ENCODE data around the gene NDUFS7.
"Not testable (repeated sequence)": the region's sequence is repeated elsewhere in the genome, so short reads cannot be mapped to it uniquely, and the experiment has no call there.

Gene NDUFS7

DNA sequence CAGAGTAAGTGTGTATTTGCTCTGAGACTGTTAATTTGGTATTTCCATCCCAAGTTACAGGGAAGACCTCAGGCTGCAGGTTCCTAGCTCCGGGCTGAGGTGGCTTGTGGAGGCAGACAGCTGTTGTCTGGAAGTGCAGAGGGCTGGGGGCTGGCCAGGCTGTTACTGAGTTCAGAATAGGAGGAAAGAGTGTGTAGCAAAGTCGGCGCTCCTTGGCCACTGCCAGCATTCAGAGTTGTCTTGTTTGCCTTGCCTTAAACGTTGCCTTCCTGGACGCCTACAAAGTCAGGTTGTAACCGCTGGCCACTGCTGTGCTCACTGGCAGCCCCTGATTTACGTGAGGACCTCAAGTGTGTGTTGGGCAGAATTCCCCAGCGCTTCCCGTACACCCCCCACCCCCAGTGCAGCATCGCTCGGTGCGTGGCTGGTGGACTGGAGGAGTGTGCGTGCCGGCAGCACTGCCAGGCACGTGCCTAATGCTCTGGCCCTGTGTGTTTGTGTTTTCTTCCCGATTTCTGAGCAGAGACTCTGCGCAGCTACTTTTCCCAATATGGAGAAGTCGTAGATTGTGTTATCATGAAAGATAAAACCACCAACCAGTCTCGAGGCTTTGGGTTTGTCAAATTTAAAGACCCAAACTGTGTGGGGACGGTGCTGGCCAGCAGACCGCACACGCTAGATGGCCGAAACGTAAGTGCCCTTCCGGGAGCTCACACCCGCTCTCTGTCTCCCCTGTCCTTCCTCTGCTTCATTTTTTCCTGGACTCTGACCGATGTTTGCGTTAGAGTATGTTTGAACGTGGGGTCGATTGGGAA, 34.2 kb downstream of the NDUFS7 start:
- no peak overlapping the region for H3K27ac ChIP-seq (ENCODE audit: low read depth, low read length)

DNA sequence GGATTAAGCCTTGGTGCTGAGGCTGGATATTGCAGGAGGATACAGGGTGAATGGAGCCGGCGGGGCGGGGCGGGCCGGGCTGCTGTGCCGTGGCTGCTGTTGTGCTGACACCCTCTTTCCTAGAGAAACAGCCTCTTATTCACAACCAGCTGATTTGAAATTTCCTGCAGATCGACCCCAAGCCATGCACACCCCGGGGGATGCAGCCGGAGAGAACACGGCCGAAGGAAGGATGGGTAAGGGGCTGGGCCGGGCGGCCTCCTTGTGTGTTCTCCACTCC, 34.7 kb downstream of the NDUFS7 start:
- Histone ChIP-seq H4K12ac (ENCODE audit: low read depth, low read length) (no peak overlapping the region), H2BK5ac (ENCODE audit: low read depth, low read length, poor library complexity) (no peak overlapping the region), H3K9me3 (ENCODE audit: insufficient read depth, low read depth, low read length) (peaks cover 4% of the 10 kb centered on the region), H3K14ac (ENCODE audit: low read length) (no peak overlapping the region), H3K18ac (ENCODE audit: low read length) (no peak overlapping the region), H3K79me1 (ENCODE audit: low read length) (no peaks in the 10 kb centered on the region), H2BK12ac (ENCODE audit: low read length) (no peak overlapping the region), H3K4me3 (ENCODE audit: low read depth, low read length) (no peak overlapping the region), H3K27me3 (ENCODE audit: insufficient read depth, low read length) (no peaks in the 10 kb centered on the region), H2BK120ac (ENCODE audit: insufficient read depth, low read length, poor library complexity) (no peak overlapping the region), H2AK5ac (ENCODE audit: low read length) (no peak overlapping the region), H3K4ac (ENCODE audit: low read depth, low read length) (peak overlapping the region; percentile 27), H3K36me3 (ENCODE audit: control insufficient read depth in 1 of 2, insufficient read depth in 2 of 2, low read length in 2 of 2) (peaks cover 70 to 72% of the 10 kb centered on the region in 2 experiments), H2AFZ (ENCODE audit: insufficient read depth, low read length, poor library complexity) (no peak overlapping the region), H3K27ac (ENCODE audit: low read depth, low read length) (no peak overlapping the region), H3K4me2 (ENCODE audit: low read length) (no peak overlapping the region), H3K23ac (ENCODE audit: low read length) (no peak overlapping the region), H3K79me2 (ENCODE audit: control insufficient read depth, insufficient read depth, low read length, poor library complexity) (peaks cover 21% of the 10 kb centered on the region), H4K91ac (ENCODE audit: low read depth, low read length) (no peak overlapping the region), H4K8ac (ENCODE audit: low read depth, low read length) (no peak overlapping the region), H3K9ac (ENCODE audit: low read length) (no peak overlapping the region), H3K4me1 (ENCODE audit: control insufficient read depth in 1 of 2, insufficient read depth in 2 of 2, low read length in 2 of 2) (peaks cover 15 to 18% of the 10 kb centered on the region in 2 experiments)
- DNase-seq: no peak
- WGBS (ENCODE audit: extremely low coverage, insufficient coverage, insufficient read length): no CpG with 5 or more reads among the region's 13 CpGs

More for the DNA sequence above, 34.2 kb downstream of the NDUFS7 start:
- Histone ChIP-seq H3K79me2 (ENCODE audit: control insufficient read depth, insufficient read depth, low read length, poor library complexity) (peaks cover 24% of the 10 kb centered on the region), H3K27me3 (ENCODE audit: insufficient read depth, low read length) (no peaks in the 10 kb centered on the region), H3K18ac (ENCODE audit: low read length) (no peak overlapping the region), H4K12ac (ENCODE audit: low read depth, low read length) (no peak overlapping the region), H3K23ac (ENCODE audit: low read length) (no peak overlapping the region), H2BK12ac (ENCODE audit: low read length) (no peak overlapping the region), H3K9ac (ENCODE audit: low read length) (no peak overlapping the region), H3K4me1 (ENCODE audit: control insufficient read depth in 1 of 2, insufficient read depth in 2 of 2, low read length in 2 of 2) (peaks cover 15 to 18% of the 10 kb centered on the region in 2 experiments), H2BK5ac (ENCODE audit: low read depth, low read length, poor library complexity) (no peak overlapping the region), H3K14ac (ENCODE audit: low read length) (no peak overlapping the region), H3K4ac (ENCODE audit: low read depth, low read length) (peak overlapping the region; percentile 9), H3K4me2 (ENCODE audit: low read length) (no peak overlapping the region), H2AFZ (ENCODE audit: insufficient read depth, low read length, poor library complexity) (no peak overlapping the region), H3K4me3 (ENCODE audit: low read depth, low read length) (no peak overlapping the region), H2AK5ac (ENCODE audit: low read length) (no peak overlapping the region), H2BK120ac (ENCODE audit: insufficient read depth, low read length, poor library complexity) (no peak overlapping the region), H3K36me3 (ENCODE audit: control insufficient read depth in 1 of 2, insufficient read depth in 2 of 2, low read length in 2 of 2) (peaks cover 71 to 73% of the 10 kb centered on the region in 2 experiments), H4K8ac (ENCODE audit: low read depth, low read length) (no peak overlapping the region), H4K91ac (ENCODE audit: low read depth, low read length) (no peak overlapping the region), H3K79me1 (ENCODE audit: low read length) (no peaks in the 10 kb centered on the region), H3K9me3 (ENCODE audit: insufficient read depth, low read depth, low read length) (peaks cover 2% of the 10 kb centered on the region)
- DNase-seq: no peak
- no CpG with 5 or more reads among the region's 30 CpGs for WGBS (ENCODE audit: extremely low coverage, insufficient coverage, insufficient read length)

DNA sequence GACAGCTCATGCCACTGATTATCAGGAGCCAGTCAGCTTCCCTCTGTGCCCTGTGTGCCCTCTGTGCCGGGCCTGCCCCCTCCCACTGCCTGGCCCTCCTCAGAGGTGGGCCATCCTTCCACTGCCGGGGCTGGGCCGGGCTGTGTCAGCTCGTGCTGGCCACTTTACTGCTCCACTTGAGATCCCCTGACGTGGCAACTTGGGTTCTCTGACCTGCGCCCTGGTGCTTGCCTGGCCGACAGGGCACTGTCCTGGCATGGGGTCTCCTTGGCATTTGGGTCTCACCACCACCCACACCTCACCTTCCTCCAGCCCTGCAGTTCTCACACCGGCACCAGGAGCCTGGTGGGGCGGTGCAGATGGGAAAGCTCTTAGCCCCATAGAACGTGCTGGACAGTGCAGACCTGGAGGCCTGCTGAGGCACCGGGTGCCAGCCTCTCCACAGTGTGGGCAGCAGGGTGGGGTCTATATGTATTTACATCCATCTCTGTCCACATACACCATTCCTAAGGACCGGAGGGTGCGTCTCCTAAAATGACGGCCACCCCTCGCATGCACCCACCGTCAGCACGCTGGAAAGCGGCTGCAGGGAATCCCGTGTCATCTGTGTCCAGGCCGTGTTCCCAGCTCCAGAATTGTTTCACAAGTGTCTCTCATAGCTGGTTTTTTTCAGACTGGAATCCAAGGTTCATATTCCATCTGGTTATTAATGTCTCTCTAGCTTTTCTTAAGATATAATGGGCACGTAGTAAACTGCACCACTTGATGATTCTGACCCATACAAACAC, 35.4 kb downstream of the NDUFS7 start:
- no peak overlapping the region for H2AFZ ChIP-seq (ENCODE audit: insufficient read depth, low read length, poor library complexity)
- no peak overlapping the region for H2BK12ac ChIP-seq (ENCODE audit: low read length)
- no peak overlapping the region for H3K18ac ChIP-seq (ENCODE audit: low read length)
- H3K14ac ChIP-seq (ENCODE audit: low read length): no peak overlapping the region
- H3K9me3 ChIP-seq (ENCODE audit: insufficient read depth, low read depth, low read length): peaks cover 4% of the 10 kb centered on the region
- H3K79me1 ChIP-seq (ENCODE audit: low read length): no peaks in the 10 kb centered on the region
- no peak for DNase-seq
- H2BK5ac ChIP-seq (ENCODE audit: low read depth, low read length, poor library complexity): no peak overlapping the region
- H3K23ac ChIP-seq (ENCODE audit: low read length): no peak overlapping the region
- peak overlapping the region; percentile 27 for H3K4ac ChIP-seq (ENCODE audit: low read depth, low read length)
- H2AK5ac ChIP-seq (ENCODE audit: low read length): no peak overlapping the region
- no peak overlapping the region for H4K8ac ChIP-seq (ENCODE audit: low read depth, low read length)
- no peak overlapping the region for H3K4me2 ChIP-seq (ENCODE audit: low read length)
- H3K79me2 ChIP-seq (ENCODE audit: control insufficient read depth, insufficient read depth, low read length, poor library complexity): peaks cover 21% of the 10 kb centered on the region
- H4K91ac ChIP-seq (ENCODE audit: low read depth, low read length): no peak overlapping the region
- no peak overlapping the region for H4K12ac ChIP-seq (ENCODE audit: low read depth, low read length)
- no peak overlapping the region for H3K27ac ChIP-seq (ENCODE audit: low read depth, low read length)
- H3K27me3 ChIP-seq (ENCODE audit: insufficient read depth, low read length): no peaks in the 10 kb centered on the region
- no CpG with 5 or more reads among the region's 21 CpGs for WGBS (ENCODE audit: extremely low coverage, insufficient coverage, insufficient read length)
- no peak overlapping the region for H3K4me3 ChIP-seq (ENCODE audit: low read depth, low read length)
- H3K9ac ChIP-seq (ENCODE audit: low read length): no peak overlapping the region
- peaks cover 15 to 18% of the 10 kb centered on the region in 2 experiments for H3K4me1 ChIP-seq (ENCODE audit: control insufficient read depth in 1 of 2, insufficient read depth in 2 of 2, low read length in 2 of 2)
- H2BK120ac ChIP-seq (ENCODE audit: insufficient read depth, low read length, poor library complexity): no peak overlapping the region
- H3K36me3 ChIP-seq (ENCODE audit: control insufficient read depth in 1 of 2, insufficient read depth in 2 of 2, low read length in 2 of 2): peaks cover 75 to 77% of the 10 kb centered on the region in 2 experiments

DNA sequence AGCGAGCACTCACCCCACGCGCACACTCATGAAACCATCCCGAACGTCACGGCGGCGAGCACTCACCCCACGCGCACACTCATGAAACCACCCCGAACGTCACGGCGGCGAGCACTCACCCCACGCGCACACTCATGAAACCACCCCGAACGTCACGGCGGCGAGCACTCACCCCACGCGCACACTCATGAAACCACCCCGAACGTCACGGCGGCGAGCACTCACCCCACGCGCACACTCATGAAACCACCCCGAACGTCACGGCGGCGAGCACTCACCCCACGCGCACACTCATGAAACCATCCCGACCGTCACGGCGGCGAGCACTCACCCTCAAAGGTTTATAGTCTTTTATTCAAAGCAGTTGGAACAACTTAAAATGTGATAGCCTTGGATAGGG, 36.4 kb downstream of the NDUFS7 start:
- WGBS (ENCODE audit: extremely low coverage, insufficient coverage, insufficient read length): no CpG with 5 or more reads among the region's 43 CpGs
- not testable (repeated sequence) for H3K14ac ChIP-seq (ENCODE audit: low read length); H2AFZ ChIP-seq (ENCODE audit: insufficient read depth, low read length, poor library complexity); DNase-seq; H3K9me3 ChIP-seq (ENCODE audit: insufficient read depth, low read depth, low read length); H3K18ac ChIP-seq (ENCODE audit: low read length); H2AK5ac ChIP-seq (ENCODE audit: low read length); H3K79me1 ChIP-seq (ENCODE audit: low read length); H4K91ac ChIP-seq (ENCODE audit: low read depth, low read length); H3K4me2 ChIP-seq (ENCODE audit: low read length); H2BK5ac ChIP-seq (ENCODE audit: low read depth, low read length, poor library complexity); H3K27me3 ChIP-seq (ENCODE audit: insufficient read depth, low read length); H3K27ac ChIP-seq (ENCODE audit: low read depth, low read length); H3K4me3 ChIP-seq (ENCODE audit: low read depth, low read length); H2BK120ac ChIP-seq (ENCODE audit: insufficient read depth, low read length, poor library complexity); H3K9ac ChIP-seq (ENCODE audit: low read length); H2BK12ac ChIP-seq (ENCODE audit: low read length); H4K12ac ChIP-seq (ENCODE audit: low read depth, low read length); H4K8ac ChIP-seq (ENCODE audit: low read depth, low read length); H3K23ac ChIP-seq (ENCODE audit: low read length); H3K4ac ChIP-seq (ENCODE audit: low read depth, low read length)
- peaks cover 21% of the 10 kb centered on the region for H3K79me2 ChIP-seq (ENCODE audit: control insufficient read depth, insufficient read depth, low read length, poor library complexity)
- H3K36me3 ChIP-seq (ENCODE audit: control insufficient read depth in 1 of 2, insufficient read depth in 2 of 2, low read length in 2 of 2): peaks cover 84 to 85% of the 10 kb centered on the region in 2 experiments
- H3K4me1 ChIP-seq (ENCODE audit: control insufficient read depth in 1 of 2, insufficient read depth in 2 of 2, low read length in 2 of 2): peaks cover 12 to 19% of the 10 kb centered on the region in 2 experiments
